HG03097 (cell line): Measurements from ENCODE around the gene NRXN3.

ENCODE experiments used
- ATAC-seq: cut with Tn5 transposase; IDR thresholded peaks from one replicate; pipeline ENCODE4 v1.9.1; 2021; ENCODE audit not compliant: unreplicated experiment, low FRiP score

Gene NRXN3

DNA sequence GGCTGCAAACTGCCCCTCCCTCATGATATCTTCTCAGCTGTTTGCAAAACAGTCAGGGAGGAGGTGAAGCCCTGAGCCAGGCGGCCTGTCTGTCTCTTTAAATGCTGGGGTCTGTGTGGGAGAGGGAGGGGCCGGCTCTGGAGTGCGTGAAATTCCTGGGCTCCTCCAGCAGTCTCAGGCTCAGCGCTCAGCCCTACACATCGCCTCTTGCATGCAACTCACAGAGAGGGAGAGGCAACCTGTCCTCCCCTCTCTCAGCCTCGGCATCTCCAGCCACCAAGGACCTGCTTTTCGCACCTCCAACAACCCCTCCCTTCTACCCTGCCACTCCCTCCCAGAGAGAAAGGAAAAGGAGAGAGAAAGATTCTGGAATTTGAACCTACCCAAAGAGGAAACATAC lies at the start of gene NRXN3:
NRXN3 (plus strand) TSS at position 171 of the 400 bp plus-strand sequence. CDS start 72,721 bp downstream, outside the sequence.
- no peak for ATAC-seq

DNA sequence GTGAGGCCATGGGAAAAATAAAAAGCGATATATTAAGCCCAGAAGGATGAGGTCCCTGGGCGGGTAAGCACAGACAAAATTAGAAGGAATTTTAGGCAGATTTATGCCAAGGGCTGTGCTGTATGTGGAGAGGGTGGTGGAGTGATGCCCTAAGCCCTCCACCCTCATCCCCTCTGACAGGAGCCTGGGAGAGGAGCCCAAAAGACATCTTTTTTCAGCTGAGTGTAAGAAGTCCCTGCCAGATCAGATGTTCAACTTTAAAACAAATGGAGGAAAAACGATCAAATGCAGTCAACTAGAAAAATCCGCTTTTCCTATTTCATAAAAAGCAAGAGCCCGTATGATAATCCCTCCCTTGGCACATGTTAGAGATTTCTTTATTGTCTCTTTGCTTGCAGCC lies 47.7 kb upstream of the NRXN3 start:
- ATAC-seq, result no peak

DNA sequence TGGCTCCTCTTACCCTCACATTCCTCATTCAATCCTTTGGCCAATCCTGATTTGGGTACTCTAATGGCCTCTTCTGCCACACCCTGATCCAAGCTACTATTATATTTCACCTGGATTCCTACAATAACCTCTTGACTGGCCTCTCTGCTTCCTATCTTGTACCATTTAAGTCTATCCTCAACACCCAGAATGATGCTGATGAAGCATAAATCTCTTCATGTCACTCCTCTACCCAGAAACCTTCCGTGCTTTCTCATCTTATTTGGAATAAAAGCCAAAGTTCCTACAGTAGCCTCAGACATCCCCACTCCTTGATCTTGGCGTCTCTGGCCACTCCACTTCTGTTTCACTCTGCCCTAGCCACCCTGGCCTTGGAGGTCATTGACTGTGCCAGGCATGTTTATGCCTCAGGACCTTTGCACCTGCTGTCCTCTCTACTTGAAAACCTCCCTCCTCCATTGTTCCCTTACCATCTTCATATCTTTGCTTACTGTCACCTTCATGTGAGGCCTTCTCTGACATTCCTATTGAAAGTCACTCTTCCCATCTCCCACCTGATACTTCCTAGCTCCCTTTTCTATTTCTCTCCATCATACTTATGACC lies 46.4 kb upstream of the NRXN3 start:
- no peak for ATAC-seq

DNA sequence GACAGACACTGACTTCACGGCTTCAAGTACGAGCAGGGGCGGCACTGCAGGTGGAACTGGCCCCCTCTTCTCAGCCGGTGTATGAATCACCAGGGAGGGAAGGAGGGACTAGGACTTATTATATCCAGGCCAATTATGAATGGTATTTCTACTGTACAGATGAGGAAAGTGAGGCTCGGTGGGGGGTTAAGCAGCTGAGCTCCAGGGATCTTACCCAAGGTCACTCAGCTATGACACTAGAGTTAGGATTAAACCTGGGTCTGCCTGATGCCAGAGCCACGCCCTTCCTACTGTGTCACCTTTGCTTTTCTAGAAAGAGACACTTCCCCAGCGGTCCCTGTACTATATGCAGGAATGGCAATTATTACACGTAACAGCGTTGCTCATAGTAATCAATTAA lies 42.2 kb upstream of the NRXN3 start:
- no peak for ATAC-seq

DNA sequence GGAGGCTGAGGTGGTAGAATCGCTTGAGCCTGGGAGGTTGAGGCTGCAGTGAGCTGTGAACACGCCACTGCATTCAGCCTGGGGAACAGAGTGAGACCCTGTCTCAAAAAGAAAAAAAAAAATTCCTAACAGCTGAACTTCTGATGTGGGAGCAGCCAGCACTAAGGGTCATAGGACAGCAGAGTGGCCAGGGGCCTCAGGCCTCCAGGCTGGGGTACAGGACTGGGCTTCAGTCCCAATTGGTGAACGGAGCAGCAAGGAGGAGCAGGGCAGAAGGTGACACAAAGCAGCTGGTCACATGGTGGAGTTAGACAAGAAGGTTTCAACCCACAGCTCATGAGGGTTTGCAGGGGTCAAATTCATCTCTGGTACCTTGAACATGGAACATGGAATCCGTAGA lies 40.8 kb upstream of the NRXN3 start:
- ATAC-seq, result no peak

DNA sequence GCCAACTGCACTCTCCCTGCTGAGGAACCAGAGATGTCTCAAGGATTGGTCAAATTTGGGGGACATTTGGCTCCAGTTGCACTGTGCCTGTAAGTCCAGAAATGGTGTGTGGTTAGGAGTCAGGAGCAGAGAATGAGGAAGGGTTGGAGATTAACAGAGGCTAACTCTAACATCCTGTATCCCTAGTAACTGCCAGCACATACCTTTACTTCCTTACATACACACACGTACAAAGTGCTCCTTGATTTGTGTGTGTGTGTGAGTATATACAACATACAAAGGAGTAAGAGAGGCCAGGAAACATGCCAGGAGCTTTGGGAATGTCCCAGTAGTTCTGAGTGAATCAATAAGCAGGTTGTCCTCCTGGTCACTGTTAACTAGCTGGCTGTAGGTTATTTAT lies 39.8 kb upstream of the NRXN3 start:
- ATAC-seq, result no peak

DNA sequence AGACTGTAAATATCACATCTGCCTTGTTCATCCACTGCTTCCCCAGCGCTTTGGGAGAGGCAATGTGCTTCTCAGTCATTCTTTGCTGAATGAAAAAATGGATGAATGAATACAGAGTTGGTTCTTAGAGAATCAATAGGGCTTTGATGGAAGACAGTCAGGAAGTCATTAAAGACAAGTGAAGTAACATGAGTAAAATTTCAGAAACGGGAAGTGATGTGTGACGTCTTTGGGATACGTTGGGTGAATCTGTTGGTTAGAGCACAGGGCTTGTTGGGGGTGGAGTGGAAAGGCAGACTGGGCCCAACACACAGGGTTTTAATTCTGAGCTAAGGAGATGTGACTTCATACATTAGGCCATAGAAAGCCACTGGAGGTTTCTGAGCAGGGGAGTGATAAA lies 39.0 kb upstream of the NRXN3 start:
- ATAC-seq, result no peak

DNA sequence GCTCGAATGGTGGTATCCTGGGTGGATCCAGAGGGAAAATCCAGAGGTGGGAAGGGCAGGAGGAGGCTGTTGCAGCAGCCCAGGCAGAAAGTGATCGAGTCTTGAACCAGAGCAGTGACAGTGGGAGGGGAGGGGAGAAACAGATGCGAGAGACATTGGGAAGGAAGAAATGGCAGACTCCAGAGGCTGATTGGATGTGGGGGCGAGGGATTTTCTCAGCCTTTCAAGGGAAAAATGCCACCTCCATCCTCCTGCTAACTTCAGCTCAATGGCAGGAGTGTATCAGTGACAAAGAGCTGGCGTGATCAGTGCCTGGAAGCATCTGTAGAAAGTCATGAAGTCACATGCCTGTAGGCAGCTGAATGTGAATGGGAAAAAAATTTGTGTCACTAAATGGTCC lies 38.6 kb upstream of the NRXN3 start:
- no peak for ATAC-seq

GRCh38 chr14:78135450-78135891 lies 34.7 kb upstream of the NRXN3 start:
- no peak for ATAC-seq

DNA sequence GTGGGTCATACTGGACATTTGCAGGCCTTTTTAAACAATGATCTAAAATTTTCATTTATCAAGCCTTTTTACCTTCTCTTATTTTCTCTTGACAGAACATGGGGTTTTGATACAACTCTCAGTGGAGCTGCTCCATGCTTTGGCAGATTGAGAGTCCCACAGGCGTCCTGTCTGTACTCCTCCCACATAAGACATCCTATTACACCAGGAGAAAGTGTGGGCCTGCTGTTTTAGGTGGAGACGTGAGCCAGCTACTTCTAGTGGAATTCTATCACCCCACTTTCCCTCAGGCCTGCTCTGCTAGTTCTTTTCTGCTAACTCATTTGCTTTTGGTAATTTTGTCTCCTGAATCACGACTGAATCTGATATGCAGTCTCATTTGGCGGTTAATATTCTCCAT lies 33.5 kb upstream of the NRXN3 start:
- no peak for ATAC-seq

DNA sequence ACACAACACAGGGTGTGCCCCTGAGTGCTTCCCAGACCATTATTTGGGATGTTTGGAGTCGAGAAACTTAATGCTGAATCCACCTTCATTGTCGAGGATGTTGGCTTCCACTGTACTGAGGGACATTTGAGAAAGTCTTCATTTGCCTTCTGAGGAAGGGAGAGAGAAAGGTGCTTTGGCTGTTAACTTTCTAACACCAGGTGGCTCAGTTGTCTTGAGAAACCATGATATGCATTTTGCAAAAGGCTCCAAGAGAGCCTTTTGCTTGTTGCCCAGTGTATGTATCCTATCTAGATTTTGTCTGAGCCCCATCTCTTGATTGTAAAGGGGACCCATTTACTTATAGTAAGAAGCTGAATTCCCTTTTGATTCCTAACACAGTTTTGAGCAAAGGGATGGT lies 28.6 kb upstream of the NRXN3 start:
- ATAC-seq, result no peak

DNA sequence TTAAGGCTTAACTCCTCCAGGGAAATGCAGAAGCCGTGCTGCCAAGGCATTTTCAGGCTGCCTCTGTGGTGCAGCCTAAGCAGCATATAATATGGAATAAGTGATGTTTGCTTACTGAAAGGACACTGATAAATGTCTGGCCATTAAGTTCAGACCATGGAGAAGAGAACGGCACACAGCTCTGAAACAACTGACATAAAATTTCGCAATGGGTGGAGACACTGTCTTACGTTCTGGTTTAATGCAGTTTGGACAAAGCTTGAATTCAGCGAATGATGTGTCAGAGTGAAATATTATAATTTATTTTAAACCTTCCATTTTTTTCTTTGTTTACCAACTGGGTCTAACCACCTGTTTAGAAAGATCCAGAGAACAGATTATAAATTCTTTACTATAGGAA lies 27.2 kb upstream of the NRXN3 start:
- ATAC-seq, result no peak

DNA sequence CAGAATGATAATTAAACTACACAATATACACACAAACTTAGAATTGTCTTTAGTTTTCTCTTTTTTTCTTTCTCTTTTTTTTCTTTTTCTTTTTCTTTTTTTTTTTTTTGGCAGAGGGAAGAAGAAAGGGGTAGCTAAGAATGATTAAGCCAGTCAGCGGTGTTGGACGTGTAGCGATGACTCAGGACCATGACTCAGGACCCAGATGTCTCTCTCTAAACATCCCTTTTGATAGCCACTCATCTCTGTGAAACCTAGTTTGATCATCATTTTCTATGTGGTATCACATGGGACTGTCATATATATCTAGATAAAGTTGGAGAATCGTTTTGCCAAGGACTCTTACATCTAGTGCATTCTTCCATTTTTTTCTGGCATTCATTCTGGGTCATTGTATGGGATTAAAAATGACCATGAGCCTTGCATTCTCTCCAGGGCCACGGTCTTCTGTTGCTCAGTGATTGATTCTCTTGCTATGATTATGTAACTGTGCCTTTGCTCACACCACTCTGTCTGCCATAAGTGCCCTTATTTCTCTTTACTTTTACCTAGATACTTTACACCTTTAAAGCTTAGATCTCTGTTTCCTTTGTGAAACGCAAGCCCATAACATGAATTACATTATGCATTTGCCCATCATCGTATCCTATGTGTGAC lies 26.6 kb upstream of the NRXN3 start:
- ATAC-seq, result no peak

GRCh38 chr14:78152201-78153063 lies 17.7 kb upstream of the NRXN3 start:
- no peak for ATAC-seq

DNA sequence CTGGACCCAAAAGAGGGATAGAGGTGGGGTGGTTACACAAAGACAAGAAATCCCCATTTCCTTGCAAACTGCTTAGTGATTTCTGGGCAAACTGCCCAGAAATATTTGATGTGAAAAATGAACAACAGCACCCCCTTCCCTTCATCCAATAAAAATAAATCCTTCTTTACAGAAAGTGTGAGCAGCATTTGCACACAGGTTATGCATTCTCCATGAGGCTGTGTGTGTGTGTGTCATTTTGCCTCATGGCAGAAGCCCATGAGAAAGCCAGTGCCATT lies 17.2 kb upstream of the NRXN3 start:
- ATAC-seq, result no peak

DNA sequence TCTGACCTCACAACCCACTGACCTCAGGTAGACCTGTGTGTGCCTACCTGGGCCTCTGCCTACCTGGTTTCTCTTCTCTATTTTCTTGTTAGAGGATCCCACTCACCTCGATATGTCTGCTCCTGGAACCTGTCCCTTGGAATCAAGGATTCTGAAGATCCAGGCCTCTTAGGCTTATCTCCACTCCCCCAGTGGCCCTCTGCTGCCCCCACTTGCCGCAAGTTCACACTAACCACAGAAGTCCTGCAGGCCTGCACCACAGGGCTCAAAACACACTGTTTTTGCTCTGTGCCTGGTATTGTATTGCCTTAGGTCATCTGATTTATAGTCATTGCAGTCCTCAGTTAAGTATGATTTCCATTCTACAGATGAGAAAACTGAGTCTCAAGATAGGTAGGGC lies 15.3 kb upstream of the NRXN3 start:
- ATAC-seq, result no peak

GRCh38 chr14:78156196-78156595 lies 14.0 kb upstream of the NRXN3 start:
- no peak for ATAC-seq

DNA sequence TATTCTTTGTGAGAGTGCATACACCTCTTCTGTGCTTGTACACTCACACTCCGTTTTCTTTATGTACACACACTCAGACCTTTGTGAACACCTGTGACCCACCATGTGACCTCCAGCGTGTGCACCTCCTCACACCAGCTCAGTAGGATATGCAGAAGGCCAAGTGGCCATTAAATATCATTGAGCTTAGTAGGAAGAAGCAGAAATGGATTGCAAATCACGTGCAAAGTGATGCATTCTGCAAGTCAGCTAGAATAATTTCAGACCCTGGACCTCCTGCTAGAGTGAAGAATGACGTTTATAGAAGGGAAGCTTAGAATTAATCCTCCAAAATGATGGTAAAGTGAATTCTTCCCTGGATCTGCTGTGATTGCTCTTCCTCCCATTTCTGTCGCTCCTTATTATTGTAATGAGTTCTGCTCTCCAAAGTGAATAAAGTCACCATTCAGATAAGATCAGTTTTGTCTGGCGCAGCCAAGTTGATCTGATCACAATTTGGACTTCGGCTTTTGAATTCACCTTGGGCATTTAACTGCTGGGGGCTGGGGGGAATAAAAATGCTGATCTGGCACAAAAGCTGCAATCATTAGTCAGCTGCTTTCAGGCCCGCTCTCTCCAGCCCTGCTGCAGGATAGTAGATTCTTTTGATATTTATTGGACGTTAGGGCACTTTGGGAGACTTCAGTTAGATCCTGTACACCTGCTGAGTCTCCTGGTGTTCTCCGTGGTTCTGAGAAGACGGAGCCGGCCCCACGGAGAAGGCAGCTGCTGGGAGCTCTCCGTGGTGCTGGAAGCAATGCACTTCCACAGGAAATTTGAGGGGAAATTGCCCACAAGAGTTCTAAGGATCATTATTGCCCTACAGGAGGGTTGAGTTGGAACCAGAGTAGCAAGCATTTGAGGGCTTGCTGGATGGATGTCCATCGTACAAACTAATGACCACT lies 12.4 kb upstream of the NRXN3 start:
- no peak for ATAC-seq

GRCh38 chr14:78162202-78162601 lies 8.0 kb upstream of the NRXN3 start:
- ATAC-seq, result no peak

GRCh38 chr14:78164226-78164853 lies 5.8 kb upstream of the NRXN3 start:
- no peak for ATAC-seq
